Jurkat, Clone E6-1 (cell line): ENCODE results near the gene ARMC9.
A peak's percentile ranks its signal among the peaks of the same experiment; 100 is the strongest.
"Not testable (repeated sequence)": the region's sequence is repeated elsewhere in the genome, so short reads cannot be mapped to it uniquely, and the experiment has no call there.

Experiments
- DNase-seq: peaks from one replicate; pipeline ENCODE4 v3.0.0-alpha.2; 2011; ENCODE audit warnings: low read depth, low spot score
- H3K4me3 ChIP-seq: 2 replicates; pipeline ENCODE4 v1.5.1; 2011; ENCODE audit warnings: mild to moderate bottlenecking, low read length, control low read depth, moderate library complexity

Gene ARMC9

GRCh38 chr2:231223458-231223976, 25.1 kb downstream of the ARMC9 start:
- no peak overlapping the region for H3K4me3 ChIP-seq
- no peak for DNase-seq

DNA sequence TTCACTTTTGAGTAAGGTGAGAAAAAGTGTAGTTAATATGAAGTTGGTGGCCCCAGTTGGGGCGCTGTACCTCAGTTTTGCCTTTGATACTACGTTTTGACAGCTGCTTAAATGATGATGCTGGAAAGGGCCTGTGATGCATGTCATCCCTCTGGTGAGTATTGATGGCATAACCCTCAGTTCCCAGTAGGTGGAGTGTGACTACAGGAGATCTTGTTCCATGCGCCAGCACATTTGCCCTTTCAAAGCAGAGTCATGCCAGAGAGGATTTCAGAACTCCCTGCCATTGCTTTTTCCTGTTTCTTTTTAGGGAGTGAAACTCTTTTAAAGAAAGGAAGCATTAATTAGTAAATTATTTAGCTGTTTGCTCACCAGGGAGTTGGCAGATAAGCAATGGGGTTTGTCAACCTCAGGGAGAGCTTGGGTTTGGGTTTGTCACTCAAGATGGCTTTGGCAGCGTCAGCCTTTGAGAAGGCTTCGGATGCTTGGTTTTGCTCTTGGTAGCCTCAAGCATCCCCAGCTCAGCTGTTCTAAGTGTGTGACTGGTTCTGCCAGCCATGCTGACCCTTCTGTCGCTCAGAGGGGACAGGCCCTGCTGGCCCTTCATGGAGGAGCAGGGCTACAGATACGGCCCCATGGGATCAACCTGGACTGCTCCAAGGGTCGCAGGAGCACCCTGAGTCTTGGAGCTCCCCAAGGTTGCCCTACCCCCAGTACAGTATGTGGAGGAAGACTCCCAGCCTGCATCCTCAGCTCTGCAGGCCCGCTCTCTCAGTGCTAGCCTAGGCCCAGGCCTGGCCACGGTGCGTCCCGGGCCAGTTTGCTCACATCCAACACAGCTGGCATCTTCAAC, 29.1 kb downstream of the ARMC9 start:
- peak; percentile 81 for DNase-seq
- no peak overlapping the region for H3K4me3 ChIP-seq

GRCh38 chr2:231228223-231228622, 29.8 kb downstream of the ARMC9 start:
- DNase-seq: peak; percentile 65
- no peak overlapping the region for H3K4me3 ChIP-seq

GRCh38 chr2:231228974-231229529, 30.6 kb downstream of the ARMC9 start:
- no peak overlapping the region for H3K4me3 ChIP-seq
- peak; percentile 48 for DNase-seq

DNA sequence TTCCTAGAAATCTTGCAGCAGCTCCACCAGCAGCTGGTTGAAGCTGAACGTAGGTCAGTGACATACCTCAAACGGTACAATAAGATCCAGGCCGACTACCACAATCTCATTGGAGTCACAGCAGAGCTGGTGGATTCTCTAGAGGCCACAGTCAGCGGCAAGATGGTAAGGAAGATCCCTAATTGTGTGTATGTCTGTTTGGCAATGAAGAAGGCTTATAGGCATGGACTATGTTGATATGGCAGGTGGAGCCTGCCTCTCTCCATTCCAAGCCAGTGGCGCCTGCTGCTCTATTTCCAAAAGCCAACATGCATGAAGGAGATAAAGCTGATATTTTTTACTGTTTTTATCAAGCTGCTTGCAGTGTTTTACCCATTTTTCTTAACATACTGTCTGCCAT, 36.8 kb downstream of the ARMC9 start:
- no peak overlapping the region for H3K4me3 ChIP-seq
- no peak for DNase-seq

GRCh38 chr2:231238689-231239088, 40.3 kb downstream of the ARMC9 start:
- no peak overlapping the region for H3K4me3 ChIP-seq
- no peak for DNase-seq

- H3K4me3 ChIP-seq: no peak overlapping the region
- no peak for DNase-seq
Observed at GRCh38 chr2:231239751-231240150, 41.3 kb downstream of the ARMC9 start.

GRCh38 chr2:231241755-231242507, 43.5 kb downstream of the ARMC9 start:
- DNase-seq: no peak
- no peak overlapping the region for H3K4me3 ChIP-seq

GRCh38 chr2:231243866-231244265, 45.4 kb downstream of the ARMC9 start:
- DNase-seq: no peak
- H3K4me3 ChIP-seq: no peak overlapping the region

GRCh38 chr2:231244382-231245248, 46.2 kb downstream of the ARMC9 start:
- DNase-seq: no peak

GRCh38 chr2:231245249-231246094, 47.0 kb downstream of the ARMC9 start:
- no peak for DNase-seq
- H3K4me3 ChIP-seq: no peak overlapping the region

More at GRCh38 chr2:231244382-231245248, 46.2 kb downstream of the ARMC9 start:
- no peak overlapping the region for H3K4me3 ChIP-seq

GRCh38 chr2:231246171-231246842, 47.9 kb downstream of the ARMC9 start:
- H3K4me3 ChIP-seq: no peak overlapping the region
- DNase-seq: no peak

DNA sequence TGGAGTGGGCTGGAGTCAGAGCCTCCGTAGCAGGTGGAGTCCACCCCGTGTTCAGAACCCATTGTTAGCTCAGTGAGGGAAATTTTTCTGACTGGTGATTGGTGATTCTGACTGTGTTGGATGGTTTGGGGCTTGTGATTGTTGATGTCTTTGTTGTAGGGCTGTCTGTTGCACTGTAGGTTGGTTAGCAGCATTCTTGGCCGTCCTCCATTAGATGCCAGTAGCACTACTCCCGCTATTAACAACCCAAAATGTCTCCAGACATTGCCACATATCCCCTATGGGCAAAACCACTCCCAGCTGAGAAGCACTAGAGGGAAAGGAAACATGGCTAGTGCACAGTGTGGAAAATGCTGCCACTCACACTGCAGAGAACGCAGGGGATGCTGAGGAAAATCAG, 51.7 kb downstream of the ARMC9 start:
- no peak for DNase-seq
- H3K4me3 ChIP-seq: no peak overlapping the region

DNA sequence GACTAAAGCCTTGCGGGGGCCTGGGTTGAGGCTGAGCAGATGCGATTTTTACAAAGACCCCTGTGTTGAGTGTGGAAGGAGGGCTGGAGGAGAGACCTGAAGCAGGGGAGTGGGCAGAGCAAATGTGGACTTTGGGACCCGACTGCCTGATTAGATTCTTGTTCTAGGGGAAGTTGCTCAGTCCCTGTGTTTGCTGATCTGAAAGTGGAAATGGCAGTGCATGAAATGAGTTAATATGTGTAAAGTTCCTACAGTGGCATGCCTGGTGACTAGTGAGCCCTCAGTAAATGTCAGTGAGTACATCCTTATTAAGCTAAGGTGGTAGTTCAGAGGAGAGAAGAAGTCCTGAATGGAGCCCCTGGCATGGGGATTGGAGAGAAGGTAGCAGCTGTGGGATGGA, 52.3 kb downstream of the ARMC9 start:
- DNase-seq: no peak
- H3K4me3 ChIP-seq: no peak overlapping the region

DNA sequence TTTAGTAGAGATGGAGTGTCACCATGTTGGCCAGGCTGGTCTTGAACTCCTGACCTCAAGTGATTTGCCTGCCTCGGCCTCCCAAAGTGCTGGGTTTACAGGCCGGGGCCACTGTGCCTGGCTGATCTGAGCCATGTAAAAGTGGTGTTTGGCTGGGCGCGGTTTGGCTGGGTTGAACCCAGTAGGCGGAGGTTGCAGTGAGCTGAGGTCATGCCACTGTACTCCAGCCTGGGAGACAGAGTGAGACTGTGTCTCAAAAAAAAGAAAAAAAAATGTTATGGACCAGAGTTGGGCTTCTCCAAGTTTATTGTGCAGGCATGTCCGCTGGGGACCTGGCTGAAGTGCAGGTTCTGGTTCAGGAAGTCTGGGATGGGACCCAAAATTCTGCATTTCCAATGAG, 54.9 kb downstream of the ARMC9 start:
- H3K4me3 ChIP-seq, DNase-seq: not testable (repeated sequence)

DNA sequence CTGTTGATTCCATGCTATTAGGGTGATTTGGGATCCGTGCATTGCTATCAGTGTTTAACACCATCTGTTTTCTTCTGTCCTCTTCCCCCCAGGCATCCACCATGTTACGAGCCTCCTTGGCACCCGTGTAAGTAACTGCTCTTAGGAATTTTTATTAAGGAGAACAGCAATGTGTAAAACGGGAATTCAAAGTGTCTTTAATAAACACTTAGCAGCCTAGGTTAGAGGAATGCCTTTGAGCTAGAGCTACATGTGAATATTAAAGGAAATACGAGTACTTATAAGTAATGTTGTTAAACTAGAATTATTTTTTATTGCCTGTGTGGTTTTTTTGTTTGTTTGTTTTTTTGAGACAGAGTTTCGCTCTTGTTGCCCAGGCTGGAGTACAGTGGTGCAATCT, 58.1 kb downstream of the ARMC9 start:
- DNase-seq: no peak
- no peak overlapping the region for H3K4me3 ChIP-seq

GRCh38 chr2:231257763-231258162, 59.3 kb downstream of the ARMC9 start:
- no peak overlapping the region for H3K4me3 ChIP-seq
- DNase-seq: no peak

GRCh38 chr2:231258701-231259100, 60.3 kb downstream of the ARMC9 start:
- H3K4me3 ChIP-seq: no peak overlapping the region
- no peak for DNase-seq
